Measurements from ENCODE around the gene ANXA6.
A peak's percentile ranks its signal among the peaks of the same experiment; 100 is the strongest.

ANXA6 gene

GRCh38 chr5:151080613-151081430, 76.8 kb downstream of the ANXA6 start, which contains the start of gene TNIP1:
Gene TNIP1, minus strand, starts transcription at chr5:151081034. Its CDS starts 15,939 bp downstream, at chr5:151065095.
- DNase-seq (ENCODE audit: low read depth), result peak; percentile 70

- no peak for DNase-seq (ENCODE audit: low read depth)
Observed at GRCh38 chr5:151079838-151080612, 77.6 kb downstream of the ANXA6 start.

- DNase-seq (ENCODE audit: low read depth), result no peak
Observed at GRCh38 chr5:151078490-151079262, 78.9 kb downstream of the ANXA6 start.

- no peak for DNase-seq (ENCODE audit: low read depth)
Observed at GRCh38 chr5:151077967-151078366, 79.6 kb downstream of the ANXA6 start.

GRCh38 chr5:151077419-151077818, 80.2 kb downstream of the ANXA6 start:
- no peak for DNase-seq (ENCODE audit: low read depth)

DNA sequence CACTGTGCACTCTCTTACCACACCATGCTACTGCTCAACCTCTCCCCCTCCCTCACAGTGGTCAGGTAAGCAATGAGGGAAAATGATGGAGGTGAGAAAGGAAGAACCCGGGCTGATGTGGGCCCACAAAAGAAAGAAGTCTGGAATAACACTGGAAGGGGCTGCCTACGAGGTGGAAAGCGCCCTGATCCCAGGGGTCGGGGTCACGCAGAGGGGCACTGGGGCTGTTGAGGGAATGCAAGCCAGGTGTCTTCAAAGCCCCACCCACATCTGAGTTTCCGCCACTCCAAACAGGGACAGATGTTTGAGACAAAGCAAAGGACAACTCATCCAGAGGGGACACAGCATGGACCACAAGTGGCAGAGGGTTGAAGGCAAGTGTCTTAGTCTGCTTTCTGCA, 81.0 kb downstream of the ANXA6 start:
- DNase-seq (ENCODE audit: low read depth), result no peak

DNA sequence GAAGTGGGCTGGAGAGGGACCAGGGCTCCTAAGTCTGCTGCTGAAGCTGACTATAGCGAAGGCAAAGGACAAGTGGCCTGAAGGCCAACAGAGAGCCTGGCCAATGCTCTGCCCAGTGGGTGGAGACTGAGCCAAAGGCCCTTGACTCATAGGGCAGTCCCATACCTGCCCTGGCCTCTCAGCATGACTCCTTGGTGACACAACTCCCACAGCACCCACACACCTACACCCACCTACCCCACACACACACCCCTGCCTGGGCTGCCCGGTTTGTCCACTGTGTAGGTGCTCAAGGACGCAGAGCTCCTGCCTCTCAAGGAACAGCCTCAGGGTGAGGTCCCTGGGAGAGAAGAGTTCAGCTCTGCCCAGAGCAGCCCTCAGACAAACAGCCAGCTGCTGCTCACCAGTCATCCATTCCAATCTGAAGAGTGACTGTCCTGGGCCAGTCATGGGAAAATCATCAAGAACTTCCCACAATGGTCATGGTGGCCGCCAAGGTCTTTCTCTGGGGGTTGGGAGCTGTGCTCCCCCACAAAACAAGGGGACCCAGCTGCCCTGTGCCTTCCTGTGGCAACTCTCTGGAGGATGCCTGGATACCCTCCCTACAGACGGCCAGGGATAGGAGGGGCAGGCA, 81.8 kb downstream of the ANXA6 start:
- DNase-seq (ENCODE audit: low read depth), result no peak

GRCh38 chr5:151074557-151074956, 83.0 kb downstream of the ANXA6 start:
- no peak for DNase-seq (ENCODE audit: low read depth)

GRCh38 chr5:151073280-151073679, 84.3 kb downstream of the ANXA6 start:
- DNase-seq (ENCODE audit: low read depth), result no peak

DNA sequence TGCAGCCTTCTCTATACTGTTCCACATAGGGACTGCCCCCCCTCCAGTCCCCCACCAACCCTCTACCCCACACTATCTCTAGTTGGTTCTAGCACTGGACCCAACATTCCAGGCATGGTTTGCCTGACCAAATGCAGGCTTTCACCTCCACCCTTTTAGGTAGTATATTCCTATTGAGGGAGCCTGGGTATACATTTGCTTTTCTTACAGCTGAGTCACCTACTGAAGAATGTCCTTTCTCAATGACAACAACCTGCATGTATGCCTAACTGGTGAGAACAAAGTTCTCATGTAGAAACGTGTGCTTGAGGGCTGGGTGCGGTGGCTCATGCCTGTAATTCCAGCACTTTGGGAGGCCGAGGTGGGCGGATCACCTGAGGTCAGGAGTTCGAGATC, 85.0 kb downstream of the ANXA6 start:
- no peak for DNase-seq (ENCODE audit: low read depth)

GRCh38 chr5:151071848-151072629, 85.5 kb downstream of the ANXA6 start:
- no peak for DNase-seq (ENCODE audit: low read depth)

DNA sequence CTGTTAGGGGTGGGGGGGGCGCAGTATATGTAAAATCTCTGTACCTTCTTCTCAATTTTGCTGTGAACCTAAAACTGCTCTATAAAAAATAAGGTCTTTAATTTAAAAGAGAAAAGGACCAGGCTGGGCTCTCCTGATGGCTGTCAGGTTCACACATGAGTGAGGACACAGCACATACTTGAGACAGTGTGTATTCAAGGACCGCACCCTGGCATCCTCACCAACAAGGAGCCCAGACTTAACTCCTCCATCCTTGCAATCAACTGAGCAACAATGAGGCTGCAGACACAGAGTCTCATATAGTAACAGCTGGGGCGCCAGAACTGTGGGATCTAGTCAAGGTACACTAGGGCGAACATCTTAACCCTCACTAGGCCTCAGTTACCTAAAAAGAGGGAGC, 86.6 kb downstream of the ANXA6 start:
- no peak for DNase-seq (ENCODE audit: low read depth)

- DNase-seq (ENCODE audit: low read depth), result no peak
Observed at GRCh38 chr5:151070449-151070848, 87.1 kb downstream of the ANXA6 start.

DNA sequence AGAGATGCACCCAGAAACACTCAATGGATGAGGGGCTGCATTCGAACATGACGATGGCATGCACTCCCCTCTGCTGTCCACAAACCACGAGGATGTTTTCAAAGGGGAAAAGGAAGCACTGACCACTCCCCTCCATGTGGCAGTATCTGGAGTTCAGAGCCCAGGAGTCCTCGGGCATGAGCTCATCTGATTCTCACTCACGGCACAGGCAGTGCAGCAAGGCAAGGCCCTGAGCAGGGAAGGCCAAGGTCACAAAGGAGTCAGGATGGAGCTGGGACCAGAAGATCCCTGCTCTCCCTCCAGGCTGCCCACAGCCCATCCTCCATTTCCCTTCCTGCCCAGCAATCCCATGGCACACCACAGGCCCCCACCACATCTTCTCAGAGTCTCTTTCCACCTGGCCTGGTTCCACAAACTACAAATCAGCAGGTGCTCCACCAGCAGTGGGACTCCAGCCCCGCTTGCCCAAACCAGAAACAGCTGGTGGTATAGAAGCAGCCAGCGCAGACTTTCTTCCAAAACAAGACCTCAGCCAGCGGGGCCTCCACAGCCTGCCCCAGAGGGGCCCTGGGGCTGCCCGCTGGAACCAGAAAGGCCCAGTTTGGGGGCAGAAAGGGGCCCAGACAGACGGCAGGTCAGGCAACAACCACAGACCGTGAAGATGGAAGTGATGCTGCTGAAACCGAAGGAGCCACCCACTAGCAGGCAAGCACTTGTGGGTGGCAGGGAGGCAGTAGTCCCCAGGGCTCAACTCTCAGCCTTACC, 89.0 kb downstream of the ANXA6 start:
- DNase-seq (ENCODE audit: low read depth), result no peak

- no peak for DNase-seq (ENCODE audit: low read depth)
Observed at GRCh38 chr5:151067632-151068432, 89.7 kb downstream of the ANXA6 start.

DNA sequence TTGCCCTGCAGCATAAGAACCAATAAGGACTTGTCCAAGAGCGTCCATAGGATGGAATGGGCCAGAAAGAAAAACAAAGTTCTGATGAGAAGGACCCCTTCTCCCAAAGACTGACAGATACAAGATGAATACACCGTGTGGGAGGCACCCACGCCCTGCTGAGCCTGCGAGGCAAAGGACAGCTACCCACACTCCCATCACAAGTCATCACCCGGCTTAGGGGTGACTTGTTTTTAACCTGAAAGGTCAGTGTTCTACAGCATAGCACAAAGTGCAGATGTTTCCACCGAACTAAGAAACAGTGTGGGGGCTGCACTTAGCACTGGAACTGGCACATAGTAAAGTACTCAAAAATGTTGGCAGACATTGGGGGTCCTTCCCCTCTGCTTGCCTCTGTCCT, 90.7 kb downstream of the ANXA6 start:
- DNase-seq (ENCODE audit: low read depth), result no peak

DNA sequence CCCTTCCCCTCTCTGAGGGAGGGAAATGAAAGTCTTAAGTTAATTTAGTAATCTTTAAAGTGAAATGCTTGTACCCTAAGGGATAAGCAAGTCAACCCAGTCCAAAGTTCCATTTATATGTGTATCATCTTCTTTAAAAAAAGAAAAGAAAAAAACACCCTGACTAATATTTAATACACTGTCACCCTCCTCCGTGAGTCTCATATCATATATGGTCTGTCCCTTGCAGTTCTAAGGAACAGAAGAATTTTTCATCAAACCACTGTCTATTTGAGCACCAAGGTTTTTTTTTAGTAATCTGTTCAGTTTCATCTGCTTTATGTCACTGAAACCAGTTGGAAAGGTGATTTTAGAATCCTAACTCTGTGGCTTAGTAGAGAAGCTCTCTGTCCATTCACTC, 92.0 kb downstream of the ANXA6 start:
- DNase-seq (ENCODE audit: low read depth), result no peak

GRCh38 chr5:151064916-151065499, 92.6 kb downstream of the ANXA6 start:
- no peak for DNase-seq (ENCODE audit: low read depth)

Measured in stromal cell of bone marrow (primary cell).